Panc1 (cell line): Measurements from ENCODE around the gene DDX10. TPM values are rescaled to one million over a fixed set of nuclear protein-coding genes. Genes with fewer than 3 reads are reported as not detected.

Experiments
- ATAC-seq: fragments of 200-7000 bp; cut with Tn5 transposase; 2 replicates; pipeline ENCODE4 v1.9.1; 2020; ENCODE audit warnings: mild to moderate bottlenecking, moderate library complexity
- BruUV-seq: library from RNA; stranded (reverse); fragments of 400-500 nt; replicated peaks from 2 replicates; lab custom pipeline; 2021; lab: Mats Ljungman, UMichigan
- CTCF ChIA-PET: fragments of 300-600 bp; sonication (Branson Sonifier 250); formaldehyde crosslinking; loops from one replicate; lab custom pipeline; 2022; ENCODE audit warnings: antibody characterized with exemption; lab: Charles Lee
- POLR2A ChIA-PET: fragments of 300-600 bp; sonication (Branson Sonifier 250); formaldehyde crosslinking; loops from one replicate; lab custom pipeline; 2022; ENCODE audit warnings: antibody characterized with exemption; lab: Charles Lee
- DNase-seq: peaks from one replicate; pipeline ENCODE4 v3.0.0-alpha.2; 2010; ENCODE audit warnings: low read depth, low spot score
- H3K27ac ChIP-seq: 2 replicates; pipeline ENCODE4 v1.5.1; 2011; ENCODE audit warnings: mild to moderate bottlenecking, low read length, inconsistent platforms
- H3K27me3 ChIP-seq: fragments of 200-500 bp; sonication (Bioruptor generic); 2 replicates; pipeline ENCODE4 v1.6.0; 2014; ENCODE audit warnings: low read length, inconsistent platforms; ENCODE audit not compliant: control insufficient read depth, insufficient read depth
- H3K36me3 ChIP-seq: fragments of 200-500 bp; sonication (Bioruptor generic); 2 replicates; pipeline ENCODE4 v1.5.1; 2014; ENCODE audit warnings: inconsistent platforms, mild to moderate bottlenecking, low read length, moderate library complexity; ENCODE audit not compliant: control insufficient read depth, insufficient read depth
- H3K4me1 ChIP-seq: 2 replicates; pipeline ENCODE4 v1.5.1; 2011; ENCODE audit warnings: inconsistent platforms, mild to moderate bottlenecking, low read length, moderate library complexity; ENCODE audit not compliant: control insufficient read depth, insufficient read depth
- H3K4me3 ChIP-seq, 2 experiments: 2 replicates each; pipeline ENCODE4 v1.5.1; 2011 to 2012; ENCODE audit warnings: low read depth in 2 of 2, low read length in 2 of 2, mild to moderate bottlenecking in 2 of 2, inconsistent platforms in 1 of 2, moderate library complexity in 1 of 2
- H3K9me3 ChIP-seq: fragments of 200-500 bp; sonication (Bioruptor generic); 2 replicates; pipeline ENCODE4 v1.5.1; 2014; ENCODE audit warnings: low read depth, mild to moderate bottlenecking, inconsistent platforms, low read length, moderate library complexity; ENCODE audit not compliant: control insufficient read depth, insufficient read depth
- POLR2AphosphoS5 ChIP-seq: IDR thresholded peaks from 2 replicates; pipeline ENCODE4 v1.6.1; 2012; ENCODE audit warnings: mild to moderate bottlenecking, low read depth, low read length, moderate library complexity
- SIN3A ChIP-seq: IDR thresholded peaks from 2 replicates; pipeline ENCODE4 v1.6.1; 2012; ENCODE audit warnings: low read depth, mild to moderate bottlenecking, low read length, moderate library complexity, borderline replicate concordance; ENCODE audit not compliant: insufficient read depth
- TCF7L2 ChIP-seq: IDR thresholded peaks from 2 replicates; pipeline ENCODE4 v1.6.1; 2011; ENCODE audit warnings: mild to moderate bottlenecking, low read depth, low read length, inconsistent platforms
- in situ Hi-C: cut with HindIII; loops from 2 replicates; pipeline ENCODE4 v1.10.0; 2016; ENCODE audit warnings: low sequenced_read_pairs, low pct_unique_long_range_greater_than_20kb
- intact Hi-C: fragments of 100-400 bp; cut with micrococcal nuclease; formaldehyde crosslinking; loops from one replicate; pipeline ENCODE4 v1.10.0; 2022; ENCODE audit not compliant: unreplicated experiment
- total RNA-seq: library from RNA; stranded (reverse); gene quantifications from one replicate; pipeline ENCODE4 v1.2.1, GENCODE V29; 2021; ENCODE audit not compliant: unreplicated experiment
- TF ChIP-seq, protein P1 (sequence below), 2 experiments: IDR thresholded peaks; 2 replicates each; pipeline ENCODE4 v1.6.1; 2011 to 2012; ENCODE audit warnings: low read depth in 2 of 2, control low read depth in 1 of 2, low read length in 1 of 2, mild to moderate bottlenecking in 1 of 2, moderate library complexity in 1 of 2; ENCODE audit not compliant: insufficient read depth in 1 of 2
- TF ChIP-seq, protein P2 (sequence below): fragments of 450-650 bp; IDR thresholded peaks from 2 replicates; pipeline ENCODE4 v1.5.1; 2017; ENCODE audit warnings: mild to moderate bottlenecking

DDX10 gene
- total RNA-seq, 1 experiment from 2014 or later = 48.8 TPM

DNA sequence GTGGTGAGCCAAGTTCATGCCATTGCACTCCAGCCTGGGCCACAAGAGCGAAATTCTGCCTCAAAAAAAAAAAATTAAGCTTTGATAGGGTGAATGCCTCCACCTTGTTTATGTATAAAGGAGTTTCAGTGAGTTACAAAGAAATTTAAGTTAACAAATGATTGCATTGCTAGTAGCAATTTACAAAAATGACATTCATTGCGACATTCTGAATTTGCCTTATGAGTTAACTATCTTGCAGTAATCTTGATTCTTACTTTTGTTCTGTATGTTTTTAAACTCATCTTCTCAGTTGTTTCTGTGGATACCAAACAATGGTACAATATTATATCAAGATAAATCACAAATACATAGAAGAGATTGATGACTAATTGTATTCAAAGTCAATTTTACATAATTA is 207.0 kb downstream of the DDX10 start:
- Histone ChIP-seq H3K4me3 (no peak overlapping the region), H3K9me3 (no peaks in the 10 kb centered on the region), H3K36me3 (no peaks in the 10 kb centered on the region), H3K4me1 (no peaks in the 10 kb centered on the region; the same call in 1 of the 2 replicates), H3K27me3 (no peaks in the 10 kb centered on the region), H3K27ac (no peak overlapping the region)
- POLR2A ChIA-PET = no interaction called here
- in situ Hi-C loops (no loop called here), intact Hi-C loops (loop anchor here (5.0 kb wide), 1 partner anchor 175 kb away; no protein-coding TSS in a partner anchor)
- BruUV-seq = no TSS peak
- ATAC-seq (no peak), DNase-seq (no peak)
- CTCF ChIA-PET = interaction anchor here (0.6 to 1.5 kb wide), 2 partner anchors 174 to 1413 kb away, joined by 4 to 5 read pairs; no protein-coding TSS in a partner anchor
- TF ChIP-seq SIN3A (no peak), TCF7L2 (no peak), POLR2AphosphoS5 (no peak)
- TF ChIP-seq, protein P1, sequence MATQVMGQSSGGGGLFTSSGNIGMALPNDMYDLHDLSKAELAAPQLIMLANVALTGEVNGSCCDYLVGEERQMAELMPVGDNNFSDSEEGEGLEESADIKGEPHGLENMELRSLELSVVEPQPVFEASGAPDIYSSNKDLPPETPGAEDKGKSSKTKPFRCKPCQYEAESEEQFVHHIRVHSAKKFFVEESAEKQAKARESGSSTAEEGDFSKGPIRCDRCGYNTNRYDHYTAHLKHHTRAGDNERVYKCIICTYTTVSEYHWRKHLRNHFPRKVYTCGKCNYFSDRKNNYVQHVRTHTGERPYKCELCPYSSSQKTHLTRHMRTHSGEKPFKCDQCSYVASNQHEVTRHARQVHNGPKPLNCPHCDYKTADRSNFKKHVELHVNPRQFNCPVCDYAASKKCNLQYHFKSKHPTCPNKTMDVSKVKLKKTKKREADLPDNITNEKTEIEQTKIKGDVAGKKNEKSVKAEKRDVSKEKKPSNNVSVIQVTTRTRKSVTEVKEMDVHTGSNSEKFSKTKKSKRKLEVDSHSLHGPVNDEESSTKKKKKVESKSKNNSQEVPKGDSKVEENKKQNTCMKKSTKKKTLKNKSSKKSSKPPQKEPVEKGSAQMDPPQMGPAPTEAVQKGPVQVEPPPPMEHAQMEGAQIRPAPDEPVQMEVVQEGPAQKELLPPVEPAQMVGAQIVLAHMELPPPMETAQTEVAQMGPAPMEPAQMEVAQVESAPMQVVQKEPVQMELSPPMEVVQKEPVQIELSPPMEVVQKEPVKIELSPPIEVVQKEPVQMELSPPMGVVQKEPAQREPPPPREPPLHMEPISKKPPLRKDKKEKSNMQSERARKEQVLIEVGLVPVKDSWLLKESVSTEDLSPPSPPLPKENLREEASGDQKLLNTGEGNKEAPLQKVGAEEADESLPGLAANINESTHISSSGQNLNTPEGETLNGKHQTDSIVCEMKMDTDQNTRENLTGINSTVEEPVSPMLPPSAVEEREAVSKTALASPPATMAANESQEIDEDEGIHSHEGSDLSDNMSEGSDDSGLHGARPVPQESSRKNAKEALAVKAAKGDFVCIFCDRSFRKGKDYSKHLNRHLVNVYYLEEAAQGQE (IDR thresholded peaks at IDR 0.05; ENCODE audit: insufficient read depth in 1 of 2, low read depth in 2 of 2, low read length in 1 of 2) = no peak
- TF ChIP-seq, protein P2, sequence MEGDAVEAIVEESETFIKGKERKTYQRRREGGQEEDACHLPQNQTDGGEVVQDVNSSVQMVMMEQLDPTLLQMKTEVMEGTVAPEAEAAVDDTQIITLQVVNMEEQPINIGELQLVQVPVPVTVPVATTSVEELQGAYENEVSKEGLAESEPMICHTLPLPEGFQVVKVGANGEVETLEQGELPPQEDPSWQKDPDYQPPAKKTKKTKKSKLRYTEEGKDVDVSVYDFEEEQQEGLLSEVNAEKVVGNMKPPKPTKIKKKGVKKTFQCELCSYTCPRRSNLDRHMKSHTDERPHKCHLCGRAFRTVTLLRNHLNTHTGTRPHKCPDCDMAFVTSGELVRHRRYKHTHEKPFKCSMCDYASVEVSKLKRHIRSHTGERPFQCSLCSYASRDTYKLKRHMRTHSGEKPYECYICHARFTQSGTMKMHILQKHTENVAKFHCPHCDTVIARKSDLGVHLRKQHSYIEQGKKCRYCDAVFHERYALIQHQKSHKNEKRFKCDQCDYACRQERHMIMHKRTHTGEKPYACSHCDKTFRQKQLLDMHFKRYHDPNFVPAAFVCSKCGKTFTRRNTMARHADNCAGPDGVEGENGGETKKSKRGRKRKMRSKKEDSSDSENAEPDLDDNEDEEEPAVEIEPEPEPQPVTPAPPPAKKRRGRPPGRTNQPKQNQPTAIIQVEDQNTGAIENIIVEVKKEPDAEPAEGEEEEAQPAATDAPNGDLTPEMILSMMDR = no peak

DNA sequence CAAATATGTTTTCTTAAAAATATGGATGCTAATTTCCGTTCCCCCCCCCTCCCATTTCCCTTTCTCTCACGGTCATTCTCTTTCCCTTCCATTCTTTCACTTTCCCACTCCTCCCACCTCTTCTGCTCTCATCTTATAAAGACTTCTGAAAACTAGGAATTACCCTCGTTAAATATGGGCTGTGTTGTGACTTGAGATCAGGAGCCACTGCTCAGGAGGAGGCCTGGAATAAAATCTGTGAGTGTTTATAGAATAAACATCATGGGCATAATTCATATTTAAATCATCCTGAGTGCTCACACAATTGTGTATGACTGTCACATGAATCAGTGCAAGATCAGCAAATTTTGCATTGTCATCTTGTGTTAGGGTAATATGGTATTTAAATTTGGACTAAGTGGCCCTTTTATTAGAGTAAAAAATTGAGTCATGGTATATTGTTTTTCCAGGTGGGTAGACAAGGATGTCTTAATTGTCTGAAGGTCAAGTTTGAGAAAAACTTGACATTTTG is 208.0 kb downstream of the DDX10 start:
- Histone ChIP-seq H3K9me3 (no peaks in the 10 kb centered on the region), H3K4me3 (no peak overlapping the region), H3K27ac (no peak overlapping the region), H3K36me3 (no peaks in the 10 kb centered on the region), H3K4me1 (no peaks in the 10 kb centered on the region; the same call in 1 of the 2 replicates), H3K27me3 (no peaks in the 10 kb centered on the region)
- TF ChIP-seq SIN3A (no peak), TCF7L2 (no peak), POLR2AphosphoS5 (no peak)
- TF ChIP-seq, protein P2 = no peak
- TF ChIP-seq, protein P1 (IDR thresholded peaks at IDR 0.05; ENCODE audit: insufficient read depth in 1 of 2, low read depth in 2 of 2, low read length in 1 of 2) = no peak
- ChIA-PET CTCF (no interaction called here), POLR2A (no interaction called here)
- in situ Hi-C loops (no loop called here), intact Hi-C loops (loop anchor here (5.0 kb wide), 1 partner anchor 176 kb away; no protein-coding TSS in a partner anchor)
- DNase-seq (no peak), ATAC-seq (no peak)
- BruUV-seq = no TSS peak
